Stimulated activated naive CD4-positive, alpha-beta T cell (primary cell): ENCODE results near the gene FN3K.
"Not testable (repeated sequence)": the region's sequence is repeated elsewhere in the genome, so short reads cannot be mapped to it uniquely, and the experiment has no call there.

Experiments
- DNase-seq, 6 experiments: peaks; one replicate each; lab custom pipeline; 2025; lab: John Stamatoyannopoulos, UW

Gene FN3K

DNA sequence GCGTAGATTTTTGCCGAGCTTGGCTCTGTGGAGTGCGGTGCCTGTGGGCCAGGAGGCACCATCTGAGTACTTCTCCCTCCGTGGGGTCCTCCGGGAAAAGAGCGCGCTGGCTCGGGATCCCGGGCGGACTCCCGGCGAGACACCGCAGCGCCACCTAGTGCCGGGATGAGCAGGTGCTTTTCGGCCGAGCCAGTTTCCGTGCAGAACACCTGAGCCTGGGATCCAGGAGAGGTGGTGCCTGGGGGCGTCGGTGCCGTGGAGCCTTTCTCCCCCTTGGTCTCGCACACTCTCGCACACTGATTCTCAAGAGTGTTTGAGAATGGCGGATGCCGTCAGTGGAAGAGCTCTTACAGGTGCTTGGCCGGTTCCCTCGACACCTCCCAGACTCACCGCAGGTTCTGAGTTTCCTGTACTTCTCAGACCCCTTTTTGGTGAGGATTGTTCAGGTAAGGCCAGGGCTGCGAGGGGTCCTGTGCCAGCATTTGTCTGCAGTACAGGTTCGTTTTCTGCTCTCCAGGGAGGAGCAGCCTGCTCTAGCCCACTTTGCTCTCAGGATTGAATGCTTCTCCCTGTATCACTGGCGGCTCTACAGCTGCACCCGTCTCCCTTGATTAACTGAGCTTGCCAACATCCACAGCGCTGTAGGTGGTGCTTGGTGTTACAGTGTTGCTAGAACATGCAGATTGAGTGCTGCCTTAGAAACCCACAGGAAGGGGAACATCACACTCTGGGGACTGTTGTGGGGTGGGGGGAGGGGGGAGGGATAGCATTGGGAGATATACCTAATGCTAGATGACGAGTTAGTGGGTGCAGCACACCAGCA is 39.8 kb downstream of the FN3K start:
- peak in 5 of 6 experiments; percentile 4 to 23 (median 15) for DNase-seq

DNA sequence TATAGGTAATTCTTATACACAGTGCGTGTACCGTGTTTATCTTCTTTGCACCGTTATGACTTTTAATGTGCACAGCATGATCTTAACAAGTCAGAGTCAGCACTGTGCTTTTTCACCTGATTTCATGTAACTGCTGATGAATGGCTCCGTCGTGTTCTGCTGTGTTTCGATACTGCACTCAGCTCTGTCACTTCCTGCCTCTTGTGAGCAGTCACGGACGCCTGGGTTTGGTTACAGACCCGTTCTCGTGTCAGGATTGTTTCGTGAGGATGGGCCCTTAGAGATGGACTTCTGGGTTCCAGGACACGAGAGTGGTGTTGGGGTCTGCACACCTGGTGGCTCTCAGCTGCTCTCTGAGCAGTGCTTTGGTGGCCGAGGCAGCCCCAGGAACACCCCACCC is 41.0 kb downstream of the FN3K start:
- DNase-seq: no peak

DNA sequence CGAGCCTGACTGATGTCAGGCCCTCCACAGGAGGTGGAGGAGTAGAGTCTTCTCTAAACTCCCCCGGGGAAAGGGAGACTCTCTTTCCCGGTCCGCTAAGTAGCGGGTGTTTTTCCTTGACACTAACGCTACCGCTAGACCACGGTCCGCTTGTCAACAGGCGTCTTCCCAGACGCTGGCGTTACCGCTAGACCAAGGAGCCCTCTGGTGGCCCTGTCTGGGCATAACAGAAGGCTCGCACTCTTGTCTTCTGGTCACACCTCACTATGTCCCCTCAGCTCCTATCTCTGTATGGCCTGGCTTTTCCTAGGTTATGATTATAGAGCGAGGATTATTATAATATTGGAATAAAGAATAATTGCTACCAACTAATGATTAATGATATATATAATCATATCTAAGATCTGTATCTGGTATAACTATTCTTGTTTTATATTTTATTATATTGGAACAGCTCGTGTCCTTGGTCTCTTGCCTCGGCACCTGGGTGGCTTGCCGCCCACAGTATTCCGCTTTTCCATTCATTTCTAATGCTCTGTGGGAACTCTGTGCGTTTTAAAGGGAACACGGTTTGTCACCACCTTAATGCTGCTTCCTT is 42.5 kb downstream of the FN3K start:
- DNase-seq: not testable (repeated sequence)

DNA sequence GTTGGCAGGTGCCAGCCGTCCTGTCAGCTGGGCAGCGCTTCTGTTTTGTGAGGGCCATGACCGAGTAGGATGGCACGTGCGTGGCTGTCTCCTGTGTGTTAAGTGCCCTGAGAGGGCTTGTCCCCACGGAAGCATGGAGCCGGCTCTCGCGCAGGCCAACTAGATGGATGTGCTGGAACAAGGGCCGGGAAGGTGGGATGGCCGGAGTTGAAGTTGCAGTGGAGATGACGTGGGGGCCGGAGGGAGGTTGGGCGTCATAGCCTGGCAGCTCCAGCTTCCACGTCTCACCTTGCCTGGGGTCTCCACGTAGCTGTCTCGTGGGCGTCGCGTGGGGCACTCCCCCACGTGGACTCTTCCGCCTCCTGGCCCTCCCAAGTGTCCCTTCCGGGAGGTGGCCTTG is 44.1 kb downstream of the FN3K start:
- no peak for DNase-seq

DNA sequence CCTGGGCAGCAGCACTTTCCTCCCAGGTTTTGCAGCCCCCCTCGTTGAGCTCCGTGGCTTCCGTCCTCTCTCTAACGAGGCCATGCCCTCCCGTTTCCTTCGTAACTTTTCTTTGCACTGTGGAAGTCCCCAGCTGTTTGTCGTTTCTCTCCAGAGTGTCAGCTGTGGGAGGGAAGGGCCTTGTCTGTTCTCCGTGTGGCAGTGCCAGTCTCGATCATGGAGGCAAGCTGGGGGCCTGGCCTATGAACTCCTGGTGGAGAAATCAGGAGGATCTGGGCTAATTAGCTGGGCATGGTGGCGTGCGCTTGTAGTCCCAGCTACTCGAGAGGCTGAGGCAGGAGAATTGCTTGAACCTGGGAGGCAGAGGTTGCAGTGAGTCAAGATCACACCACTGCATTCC is 44.8 kb downstream of the FN3K start:
- DNase-seq: no peak

DNA sequence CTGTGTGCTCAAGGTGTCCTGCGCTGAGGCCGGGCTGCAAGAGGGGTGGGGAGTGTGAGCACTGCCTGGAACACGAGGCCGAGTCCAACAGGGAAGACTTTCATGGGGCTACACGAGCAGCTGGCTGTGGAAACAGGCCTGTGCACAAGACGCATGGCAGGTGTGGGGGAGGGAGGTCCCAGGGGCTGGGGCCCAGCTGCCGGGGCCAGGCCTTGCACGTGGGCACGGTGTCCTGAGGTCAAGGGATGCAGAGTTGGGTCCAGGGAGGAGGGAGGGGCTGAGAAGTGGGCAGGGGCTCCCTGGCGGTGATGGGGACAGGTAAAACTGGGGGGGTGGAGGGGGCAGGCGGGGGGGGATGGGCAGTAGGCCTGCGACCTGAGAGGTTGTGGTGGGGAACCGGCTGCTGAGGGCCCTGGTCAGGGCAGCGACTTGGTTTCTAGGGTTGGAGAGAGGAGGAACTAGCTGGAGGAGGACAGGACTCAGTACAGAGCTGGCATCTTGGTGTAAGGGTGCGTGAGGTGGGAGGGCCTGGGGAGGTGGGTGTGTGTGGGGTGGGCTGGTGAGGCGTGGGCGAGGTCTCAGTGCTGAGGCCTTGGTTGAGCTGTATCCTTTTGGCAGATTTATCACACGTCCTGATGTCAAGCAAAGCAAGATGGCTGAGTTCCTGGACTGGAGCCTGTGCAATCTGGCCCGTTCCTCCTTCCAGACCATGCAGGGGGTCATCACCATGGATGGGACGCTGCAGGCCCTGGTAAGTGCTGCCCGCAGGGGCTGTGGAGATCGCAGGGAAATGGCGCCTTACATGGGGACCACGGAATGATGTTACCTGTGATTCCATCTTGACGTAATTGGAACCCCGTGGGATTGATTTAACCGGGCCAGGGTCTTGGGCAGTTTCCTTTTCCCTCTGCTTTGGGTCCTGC is 45.8 kb downstream of the FN3K start:
- DNase-seq: no peak

DNA sequence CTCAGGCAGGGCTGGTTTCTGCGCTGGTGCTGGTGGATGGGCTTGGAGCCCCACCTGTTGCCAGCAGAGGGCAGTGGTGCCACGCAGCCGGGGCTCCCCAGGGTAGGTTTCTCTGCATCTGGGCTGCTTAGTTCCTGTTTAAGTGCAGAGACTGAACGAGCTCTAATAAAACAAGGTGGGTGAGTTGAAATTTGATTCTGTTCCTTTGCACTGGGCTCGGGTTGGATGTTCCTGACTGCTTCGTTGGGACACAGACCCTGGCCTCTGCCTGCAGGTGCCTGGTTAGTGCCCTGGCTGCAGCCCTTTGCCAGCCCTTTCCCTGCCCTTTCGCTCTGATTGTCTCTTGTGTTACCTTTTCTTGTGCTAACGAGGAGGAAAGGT is 46.5 kb downstream of the FN3K start:
- DNase-seq: peak; percentile 61 to 86 (median 77)

DNA sequence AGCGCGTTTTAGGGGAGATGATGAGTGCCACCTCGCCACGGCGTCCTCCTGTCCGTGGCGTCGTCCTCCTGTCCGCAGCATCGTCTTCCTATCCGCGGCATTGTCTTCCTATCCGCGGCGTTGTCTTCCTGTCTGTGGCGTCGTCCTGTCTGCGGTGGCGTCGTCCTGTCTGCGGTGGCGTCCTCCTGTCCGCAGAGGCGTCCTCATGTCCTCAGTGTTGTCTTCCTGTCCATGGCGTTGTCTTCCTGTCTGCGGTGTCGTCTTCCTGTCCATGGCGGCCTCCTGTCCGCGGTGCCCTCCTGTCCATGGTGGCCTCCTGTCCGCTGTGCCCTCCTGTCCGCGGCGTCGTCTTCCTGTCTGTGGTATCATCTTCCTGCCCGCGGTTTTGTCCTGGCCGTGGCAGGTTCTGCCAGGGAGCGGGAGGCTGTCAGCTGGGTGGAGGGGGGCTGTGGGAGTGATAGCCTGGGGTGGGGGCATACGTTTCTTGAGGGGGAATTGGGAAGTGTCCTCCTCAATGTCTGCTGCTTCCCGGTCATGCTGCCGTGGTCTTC is 47.3 kb downstream of the FN3K start:
- no peak for DNase-seq

DNA sequence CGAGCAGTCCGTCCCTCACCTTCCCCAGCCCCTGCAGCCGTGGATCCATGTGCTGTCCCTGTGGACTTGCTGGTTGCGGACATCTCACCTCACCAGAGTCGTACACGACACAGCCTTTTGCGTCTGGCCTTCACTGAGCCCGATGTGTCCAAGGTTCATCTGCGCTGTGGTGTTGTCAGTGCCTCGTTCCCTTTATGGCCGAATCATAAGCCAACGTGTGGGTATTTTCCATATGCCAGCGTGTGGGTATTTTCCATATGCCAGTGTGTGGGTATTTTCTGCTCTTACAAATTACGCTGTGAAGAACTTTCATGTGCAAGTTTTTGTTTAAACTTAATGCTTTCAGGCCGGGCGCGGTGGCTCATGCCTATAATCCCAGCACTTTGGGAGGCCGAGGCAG is 48.1 kb downstream of the FN3K start:
- no peak for DNase-seq

DNA sequence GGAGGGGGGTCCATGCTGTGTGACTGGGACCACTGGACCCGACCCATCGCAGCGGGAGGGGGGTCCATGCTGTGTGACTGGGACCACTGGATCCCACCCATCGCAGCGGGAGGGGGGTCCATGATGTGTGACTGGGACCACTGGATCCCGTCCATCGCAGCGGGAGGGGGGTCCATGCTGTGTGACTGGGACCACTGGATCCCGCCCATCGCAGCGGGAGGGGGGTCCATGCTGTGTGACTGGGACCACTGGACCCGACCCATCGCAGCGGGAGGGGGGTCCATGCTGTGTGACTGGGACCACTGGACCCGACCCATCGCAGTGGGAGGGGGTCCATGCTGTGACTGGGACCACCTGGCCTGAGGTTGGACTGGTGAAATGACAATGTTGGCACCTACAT is 50.2 kb downstream of the FN3K start:
- DNase-seq: not testable (repeated sequence)

DNA sequence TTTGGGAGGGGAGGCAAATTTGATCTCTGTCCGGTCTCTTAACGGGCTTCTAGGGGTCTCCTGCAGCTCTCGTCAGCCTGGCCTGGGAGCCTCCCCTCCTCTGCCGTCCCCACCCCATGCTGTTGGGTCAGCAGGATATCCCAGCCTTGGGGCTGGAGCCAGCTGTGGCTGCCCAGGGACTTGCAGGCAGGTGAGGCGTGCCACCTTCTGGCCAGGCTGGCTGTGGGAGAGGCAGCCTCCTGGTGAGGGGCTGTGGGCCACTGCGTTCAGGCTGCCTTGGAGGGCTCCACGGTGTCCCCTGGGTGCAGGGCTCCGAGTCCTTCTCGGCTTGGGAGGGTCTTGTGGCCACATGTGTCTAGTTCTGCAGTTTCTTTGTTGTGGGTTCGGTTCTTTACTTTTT is 51.0 kb downstream of the FN3K start:
- DNase-seq: no peak

DNA sequence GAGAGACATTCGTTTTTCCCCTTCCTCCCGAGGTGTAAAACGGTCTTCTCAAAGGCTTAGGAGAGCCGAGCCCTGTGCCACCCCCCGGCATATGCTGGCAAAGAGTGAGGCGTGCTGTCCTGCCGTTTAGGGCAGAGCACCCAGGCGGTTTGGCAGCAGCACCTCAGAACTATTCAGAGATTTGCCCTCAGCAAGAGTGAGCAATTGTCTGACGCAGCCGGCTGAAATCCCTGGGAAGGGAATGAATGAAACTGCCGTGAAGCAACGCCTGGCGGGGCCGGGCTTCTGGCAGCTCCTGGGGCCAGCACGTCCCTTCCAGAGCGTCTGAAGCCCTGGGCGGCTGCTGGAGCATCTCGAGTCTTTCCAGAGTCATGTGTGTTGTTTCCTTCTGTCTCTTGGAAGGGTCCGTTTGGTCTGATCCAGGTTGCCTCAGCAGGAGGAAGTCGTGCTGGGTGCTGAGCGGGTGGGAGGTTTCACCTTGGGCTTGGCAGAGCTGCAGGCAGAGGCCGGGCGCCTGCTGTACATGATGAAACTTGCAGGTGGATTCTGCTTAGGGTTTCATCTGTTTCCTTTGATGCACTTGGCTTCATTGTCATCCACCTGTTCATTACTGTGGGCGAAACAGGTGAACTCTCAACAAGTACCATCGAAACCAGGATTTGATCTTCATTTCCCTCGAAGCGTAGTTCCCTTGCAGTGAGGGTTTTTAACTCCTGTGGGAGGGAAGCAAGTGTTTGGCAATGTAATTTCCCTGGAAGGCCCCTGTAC is 51.9 kb downstream of the FN3K start:
- DNase-seq: no peak

DNA sequence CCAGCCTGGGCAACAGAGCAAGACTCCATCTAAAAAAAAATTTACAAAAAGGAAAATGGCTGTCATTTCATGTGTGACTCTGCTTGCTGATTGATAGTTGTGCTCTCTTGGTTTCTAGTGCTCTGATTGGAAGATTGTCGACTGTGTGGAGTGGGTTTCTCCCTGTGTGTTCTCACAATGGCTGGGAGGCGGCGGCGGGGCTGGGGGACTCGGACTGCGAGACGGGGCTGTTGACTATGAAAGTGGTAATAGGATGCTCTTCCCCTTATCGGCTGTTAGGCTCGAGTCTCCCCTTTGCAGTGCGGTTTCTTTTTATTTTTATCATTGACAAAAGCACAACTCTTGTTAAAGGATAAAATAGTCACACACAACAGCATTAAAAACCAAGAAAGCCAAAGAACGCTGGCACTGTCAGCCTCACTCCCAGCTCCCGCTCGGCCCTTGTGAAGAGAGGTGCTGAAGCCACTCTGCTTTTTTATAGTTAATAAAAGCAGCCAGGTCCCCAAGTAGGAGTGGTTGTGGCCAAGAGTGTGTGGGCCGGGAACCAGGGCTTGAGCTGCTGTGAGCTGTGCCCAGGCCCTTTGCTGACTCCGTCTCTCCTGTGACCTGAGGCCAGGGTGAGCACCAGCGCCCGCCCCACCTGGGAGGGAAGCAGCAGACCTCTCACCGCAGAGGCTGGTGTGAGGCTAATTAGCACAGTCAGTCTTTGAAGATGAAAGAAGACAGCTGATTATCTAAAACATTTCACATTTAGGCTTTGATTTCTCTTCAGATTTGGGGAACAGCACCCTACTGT is 53.0 kb downstream of the FN3K start:
- DNase-seq: no peak

DNA sequence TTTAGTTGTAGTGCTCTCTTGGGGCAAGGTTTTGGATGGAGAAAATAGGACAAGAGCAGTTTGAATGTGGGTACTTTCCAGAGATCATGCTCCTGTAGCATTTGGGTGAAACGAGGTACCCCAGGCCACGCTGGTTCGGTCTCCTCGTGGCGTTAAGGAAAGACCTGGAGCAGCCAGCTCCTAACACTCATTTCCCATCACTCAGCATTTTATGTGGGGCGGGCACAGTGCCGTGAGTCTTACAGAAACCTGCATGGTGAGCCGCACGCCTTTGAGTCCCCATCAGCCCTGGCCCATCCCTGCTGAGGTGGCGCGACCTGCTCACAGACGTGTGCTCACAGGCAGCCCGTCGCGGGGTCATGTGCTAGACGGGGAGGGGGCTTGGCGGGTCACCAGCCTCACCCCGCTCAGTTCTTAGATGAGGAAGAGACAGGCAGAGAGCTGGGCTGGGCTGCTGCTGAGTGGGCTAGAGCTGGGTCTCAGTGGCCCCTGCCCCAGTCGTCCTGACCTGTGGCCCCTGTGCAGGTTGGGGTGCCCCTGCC is 53.7 kb downstream of the FN3K start:
- DNase-seq: no peak

DNA sequence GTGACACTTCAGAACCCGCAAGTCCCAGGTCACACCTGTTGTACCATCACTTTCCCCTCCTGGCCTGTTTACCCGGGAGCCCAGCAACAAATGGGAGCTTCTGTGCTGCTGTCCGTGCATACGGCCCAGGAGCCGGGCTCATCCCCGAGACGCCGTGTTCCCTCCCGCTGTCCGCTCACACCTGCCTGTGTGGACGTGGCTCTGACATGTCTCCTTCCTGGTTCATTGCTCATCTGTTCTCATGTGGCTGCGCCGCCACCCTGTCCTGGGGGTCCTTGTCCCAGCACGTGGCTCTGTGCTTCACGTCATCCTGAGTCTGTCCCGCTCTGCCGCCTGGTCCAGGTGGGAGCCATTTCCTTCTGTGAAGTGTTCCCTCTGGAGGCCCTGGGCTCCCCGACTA is 54.4 kb downstream of the FN3K start:
- no peak for DNase-seq

DNA sequence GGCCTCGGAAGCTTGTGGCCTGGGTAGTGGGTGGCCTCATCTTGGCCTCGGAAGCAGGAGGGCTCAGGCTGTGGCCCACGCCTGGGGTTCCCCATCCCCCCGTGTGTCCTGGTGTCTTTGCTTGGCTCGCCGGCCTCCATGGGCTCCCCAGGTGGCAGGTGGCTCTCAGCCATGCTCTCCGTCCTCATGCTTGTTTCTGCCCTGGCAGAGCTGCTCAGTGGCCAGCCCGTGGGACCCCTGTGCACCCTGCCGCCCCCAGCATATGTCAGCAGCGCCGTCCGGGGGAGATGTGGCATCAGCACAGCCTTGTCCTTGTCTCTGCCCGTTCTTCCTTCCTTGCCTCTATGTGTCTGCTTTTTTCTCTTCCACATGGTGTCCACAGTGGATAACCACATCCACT is 55.0 kb downstream of the FN3K start:
- no peak for DNase-seq

DNA sequence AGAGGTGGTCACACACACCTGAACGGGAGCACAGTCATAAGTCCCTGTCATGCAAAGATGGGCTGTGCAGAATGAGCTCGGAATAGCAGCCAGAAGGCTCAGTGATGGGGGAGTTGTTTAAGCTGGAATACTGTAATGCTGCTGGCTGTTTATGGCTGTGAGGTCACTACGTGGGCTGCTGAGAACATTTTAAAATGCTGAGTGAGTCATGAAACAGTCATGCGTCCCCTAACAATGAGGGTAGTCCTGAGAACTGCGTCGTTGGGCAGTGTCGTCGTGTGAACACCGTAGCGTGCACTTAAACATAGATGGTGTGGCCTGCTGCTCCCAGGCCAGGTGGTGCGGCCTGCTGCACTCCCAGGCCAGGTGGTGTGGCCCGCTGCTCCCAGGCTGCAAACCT is 56.1 kb downstream of the FN3K start:
- no peak for DNase-seq

DNA sequence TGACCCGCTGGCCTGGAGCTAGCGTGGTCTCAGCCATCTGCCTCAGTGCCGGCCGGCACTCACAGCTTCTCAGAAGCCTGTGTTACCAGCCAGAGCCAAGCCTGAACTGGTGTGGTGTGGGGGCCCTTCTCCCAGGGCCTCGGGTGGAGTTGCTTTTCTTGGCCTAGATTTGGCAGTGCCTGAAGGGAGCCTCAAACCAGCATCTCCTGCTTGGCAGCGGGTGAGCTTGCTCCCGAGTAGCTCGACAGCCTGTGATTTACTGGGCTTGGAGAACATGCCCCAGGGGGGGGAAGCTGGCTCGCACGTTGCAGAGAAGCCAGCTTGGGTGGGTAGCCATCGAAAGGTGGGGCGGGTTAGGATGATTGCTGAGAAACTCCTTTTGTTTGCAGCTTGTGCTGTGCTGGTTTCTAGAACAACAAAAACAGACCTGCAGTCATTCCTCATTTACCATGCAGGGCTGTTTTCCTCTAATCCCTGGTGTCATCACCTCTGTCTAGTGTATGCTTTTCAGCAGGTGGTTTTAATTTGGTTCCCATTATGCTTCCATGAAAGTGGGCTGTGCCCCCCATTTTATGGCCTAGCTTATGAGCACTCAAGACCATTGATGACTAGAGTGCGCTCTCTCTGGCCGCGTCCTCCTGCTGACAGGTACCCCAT is 58.7 kb downstream of the FN3K start:
- no peak for DNase-seq

DNA sequence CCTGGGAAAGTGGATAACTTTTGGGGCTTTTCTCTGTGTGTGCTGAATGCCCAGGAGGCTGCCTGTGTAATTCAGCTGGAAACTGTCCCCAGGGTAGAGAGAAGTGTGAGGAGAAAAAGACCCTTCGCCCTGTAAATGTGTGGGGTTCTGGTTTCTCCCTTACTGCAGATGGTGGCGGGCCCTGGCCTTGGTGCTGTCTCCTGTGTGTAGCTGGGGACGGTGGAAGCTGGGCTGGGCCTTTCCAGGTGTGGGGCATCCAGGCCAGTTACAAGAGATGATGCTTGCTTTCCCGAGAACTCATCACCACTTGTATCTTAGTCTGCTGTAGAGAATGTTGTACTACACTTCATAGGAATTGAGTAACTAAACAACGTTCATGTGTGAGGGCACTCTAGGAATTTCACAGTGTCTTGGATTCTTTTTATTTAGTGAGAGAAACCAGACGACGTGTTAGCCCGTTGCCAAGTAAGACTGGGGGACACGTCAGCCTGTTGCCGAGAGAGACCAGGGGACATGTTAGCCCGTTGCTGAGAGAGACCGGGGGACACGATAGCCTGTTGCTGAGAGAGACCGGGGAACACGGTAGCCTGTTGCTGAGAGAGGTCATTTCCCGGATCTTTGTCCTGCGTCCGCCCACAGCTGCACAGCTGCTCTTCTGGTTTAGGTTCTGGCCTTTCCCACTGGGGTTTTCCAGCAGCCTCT is 59.5 kb downstream of the FN3K start:
- no peak for DNase-seq
